Activated CD4-positive, alpha-beta T cell treated with anti-CD3 and anti-CD28 coated beads for 36 hours (primary cell): Measurements from ENCODE around the gene FILIP1L. TPM values are rescaled to one million over a fixed set of nuclear protein-coding genes. Genes with fewer than 3 reads are reported as not detected.

Experiments used
- ATAC-seq: fragments of 200-7000 bp; cut with Tn5 transposase; one replicate; pipeline ENCODE4 v1.10.0; 2021; ENCODE audit warnings: mild to moderate bottlenecking, moderate library complexity
- CTCF ChIA-PET: fragments of 350-600 bp; sonication (Branson Sonifier 250); formaldehyde crosslinking; loops from one replicate; lab custom pipeline; 2021; ENCODE audit warnings: antibody characterized with exemption; lab: Charles Lee
- POLR2A ChIA-PET: fragments of 350-600 bp; sonication (Branson Sonifier 250); formaldehyde crosslinking; loops from one replicate; lab custom pipeline; 2021; ENCODE audit warnings: antibody characterized with exemption, inconsistent platforms; lab: Charles Lee
- DNase-seq: peaks from one replicate; pipeline ENCODE4 v3.0.0-alpha.2; 2020
- H3K27ac Mint-ChIP-seq: one replicate; pipeline ENCODE4 v1.8.0; 2021; ENCODE audit warnings: mixed read lengths
- H3K27me3 Mint-ChIP-seq: one replicate; pipeline ENCODE4 v1.8.0; 2021; ENCODE audit warnings: mixed read lengths
- H3K36me3 Mint-ChIP-seq: one replicate; pipeline ENCODE4 v1.8.0; 2021; ENCODE audit warnings: low read depth, mixed read lengths
- H3K4me1 Mint-ChIP-seq: one replicate; pipeline ENCODE4 v1.8.0; 2021; ENCODE audit warnings: mixed read lengths
- H3K4me3 Mint-ChIP-seq: one replicate; pipeline ENCODE4 v1.8.0; 2021; ENCODE audit warnings: mild to moderate bottlenecking, moderate library complexity, mixed read lengths
- H3K9me3 Mint-ChIP-seq: one replicate; pipeline ENCODE4 v1.8.0; 2021; ENCODE audit warnings: low read depth, mixed read lengths
- intact Hi-C, 2 experiments: fragments of 100-400 bp; cut with DNase I in 1 of 2; cut with micrococcal nuclease in 1 of 2; formaldehyde crosslinking; loops; one replicate each; pipeline versions ENCODE4 v1.14.2 to v1.15.1; 2022 to 2024; cut with DNase I, micrococcal nuclease
- total RNA-seq, 2 experiments: library from RNA; stranded (reverse); gene quantifications; one replicate each; pipeline ENCODE4 v1.2.3, GENCODE V29; 2021

The FILIP1L gene
- total RNA-seq, 2 experiments from 2014 or later = 0.11 TPM; not detected in 1

- H3K36me3 Mint-ChIP-seq = peaks cover 44% of the 10 kb centered on the region
- CTCF ChIA-PET = interaction anchor here (1.4 to 2.2 kb wide), 2 partner anchors 14 kb away, joined by 3 to 5 read pairs; no protein-coding TSS in a partner anchor
Measured at GRCh38 chr3:100149713-100150415, 35.6 kb upstream of the FILIP1L start.

GRCh38 chr3:100149130-100149529 is 34.8 kb upstream of the FILIP1L start:
- peaks cover 6% of the 10 kb centered on the region for H3K4me1 Mint-ChIP-seq
- H3K9me3 Mint-ChIP-seq = no peaks in the 10 kb centered on the region
- CTCF ChIA-PET = interaction anchor here (0.6 to 1.4 kb wide), 2 partner anchors 13 to 44 kb away, joined by 3 read pairs; no protein-coding TSS in a partner anchor
- peaks cover 44% of the 10 kb centered on the region for H3K36me3 Mint-ChIP-seq
- no peak overlapping the region for H3K27ac Mint-ChIP-seq
- DNase-seq (no peak), ATAC-seq (no peak)
- intact Hi-C loops = no loop called here
- POLR2A ChIA-PET = no interaction called here
- no peaks in the 10 kb centered on the region for H3K27me3 Mint-ChIP-seq
- no peak overlapping the region for H3K4me3 Mint-ChIP-seq

More at GRCh38 chr3:100149713-100150415, 35.6 kb upstream of the FILIP1L start:
- POLR2A ChIA-PET = no interaction called here
- intact Hi-C loops = no loop called here
- Mint-ChIP-seq H3K27ac (no peak overlapping the region), H3K4me3 (no peak overlapping the region), H3K27me3 (no peaks in the 10 kb centered on the region), H3K4me1 (peaks cover 6% of the 10 kb centered on the region), H3K9me3 (peaks cover under 1% of the 10 kb centered on the region)
- ATAC-seq = no peak
- DNase-seq = no peak

GRCh38 chr3:100144255-100144866 is 30.1 kb upstream of the FILIP1L start:
- POLR2A ChIA-PET = no interaction called here
- no peaks in the 10 kb centered on the region for H3K4me1 Mint-ChIP-seq
- no peaks in the 10 kb centered on the region for H3K27me3 Mint-ChIP-seq
- H3K9me3 Mint-ChIP-seq = peaks cover 4% of the 10 kb centered on the region
- peaks cover 20% of the 10 kb centered on the region for H3K36me3 Mint-ChIP-seq
- H3K4me3 Mint-ChIP-seq = no peak overlapping the region
- no peak for ATAC-seq
- intact Hi-C loops = no loop called here
- CTCF ChIA-PET = interaction anchor here (1.3 kb wide), 1 partner anchor 76 kb away, joined by 3 read pairs; no protein-coding TSS in a partner anchor
- no peak overlapping the region for H3K27ac Mint-ChIP-seq
- no peak for DNase-seq

DNA sequence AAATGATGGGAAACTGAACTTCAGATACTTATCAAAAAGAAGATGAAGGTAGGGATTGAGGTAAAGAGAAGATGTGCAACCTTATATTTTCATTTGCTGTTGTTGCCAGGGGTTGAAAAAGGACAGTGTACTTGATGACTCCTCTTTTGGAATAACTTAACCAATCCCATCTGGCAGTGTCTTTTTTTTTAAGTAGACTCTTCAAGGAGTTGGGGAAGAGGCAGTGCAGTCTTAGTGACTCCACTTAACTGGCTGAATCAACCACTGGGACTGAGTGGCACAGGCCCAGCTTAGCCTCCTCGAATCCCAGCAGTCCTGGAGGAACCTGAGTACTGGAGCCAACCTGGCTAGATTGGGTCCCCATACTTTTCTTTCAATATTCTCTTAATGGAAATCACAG is 27.3 kb upstream of the FILIP1L start:
- no peaks in the 10 kb centered on the region for H3K27me3 Mint-ChIP-seq
- H3K27ac Mint-ChIP-seq = no peak overlapping the region
- no peak for ATAC-seq
- peaks cover 4% of the 10 kb centered on the region for H3K9me3 Mint-ChIP-seq
- intact Hi-C loops = no loop called here
- ChIA-PET CTCF (no interaction called here), POLR2A (no interaction called here)
- no peak overlapping the region for H3K4me3 Mint-ChIP-seq
- peaks cover 15% of the 10 kb centered on the region for H3K36me3 Mint-ChIP-seq
- H3K4me1 Mint-ChIP-seq = no peaks in the 10 kb centered on the region
- DNase-seq = no peak

- Mint-ChIP-seq H3K4me3 (no peak overlapping the region), H3K4me1 (no peaks in the 10 kb centered on the region), H3K9me3 (peaks cover 4% of the 10 kb centered on the region), H3K36me3 (peaks cover 18% of the 10 kb centered on the region), H3K27me3 (no peaks in the 10 kb centered on the region), H3K27ac (no peak overlapping the region)
- POLR2A ChIA-PET = no interaction called here
- DNase-seq (no peak), ATAC-seq (no peak)
- intact Hi-C loops = no loop called here
- CTCF ChIA-PET = interaction anchor here (1.6 kb wide), 1 partner anchor 14 kb away, joined by 3 read pairs; no protein-coding TSS in a partner anchor
Measured at GRCh38 chr3:100140976-100141375, 26.7 kb upstream of the FILIP1L start.

DNA sequence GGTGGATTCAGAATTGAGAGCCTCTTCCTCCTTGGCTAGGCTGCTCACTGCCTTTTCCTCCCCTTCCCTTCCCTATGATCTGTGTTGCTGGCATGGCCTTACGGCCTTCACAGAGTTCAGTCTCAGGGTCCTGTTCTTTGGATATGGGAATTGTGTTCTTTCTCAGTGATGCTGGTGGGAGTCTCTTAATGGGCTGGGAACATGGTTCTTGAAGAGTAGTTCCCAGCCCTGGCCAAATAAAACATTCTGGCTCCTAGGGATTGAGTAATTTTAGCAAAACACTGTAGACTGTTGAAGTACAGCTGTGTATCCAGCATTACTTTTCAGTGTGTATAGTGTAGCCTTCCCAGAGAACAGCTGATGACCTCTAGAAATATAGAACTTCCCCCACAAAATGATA is 22.6 kb upstream of the FILIP1L start:
- no peaks in the 10 kb centered on the region for H3K27me3 Mint-ChIP-seq
- CTCF ChIA-PET = no interaction called here
- ATAC-seq (no peak), DNase-seq (no peak)
- no peaks in the 10 kb centered on the region for H3K4me1 Mint-ChIP-seq
- intact Hi-C loops = no loop called here
- no peak overlapping the region for H3K4me3 Mint-ChIP-seq
- H3K9me3 Mint-ChIP-seq = no peaks in the 10 kb centered on the region
- POLR2A ChIA-PET = no interaction called here
- peaks cover 13% of the 10 kb centered on the region for H3K36me3 Mint-ChIP-seq
- H3K27ac Mint-ChIP-seq = no peak overlapping the region

- ChIA-PET CTCF (interaction anchor here (1.6 kb wide), 1 partner anchor 62 kb away, joined by 4 read pairs; no protein-coding TSS in a partner anchor), POLR2A (interaction anchor here (0.7 kb wide), 1 partner anchor 236 kb away, joined by 7 read pairs; no protein-coding TSS in a partner anchor)
- H3K9me3 Mint-ChIP-seq = no peaks in the 10 kb centered on the region
- H3K4me1 Mint-ChIP-seq = no peaks in the 10 kb centered on the region
- H3K4me3 Mint-ChIP-seq = no peak overlapping the region
- DNase-seq = no peak
- ATAC-seq = no peak
- H3K27me3 Mint-ChIP-seq = no peaks in the 10 kb centered on the region
- H3K27ac Mint-ChIP-seq = no peak overlapping the region
- intact Hi-C loops = no loop called here
- H3K36me3 Mint-ChIP-seq = peaks cover 4% of the 10 kb centered on the region
Measured at GRCh38 chr3:100131241-100131640, 16.9 kb upstream of the FILIP1L start.

DNA sequence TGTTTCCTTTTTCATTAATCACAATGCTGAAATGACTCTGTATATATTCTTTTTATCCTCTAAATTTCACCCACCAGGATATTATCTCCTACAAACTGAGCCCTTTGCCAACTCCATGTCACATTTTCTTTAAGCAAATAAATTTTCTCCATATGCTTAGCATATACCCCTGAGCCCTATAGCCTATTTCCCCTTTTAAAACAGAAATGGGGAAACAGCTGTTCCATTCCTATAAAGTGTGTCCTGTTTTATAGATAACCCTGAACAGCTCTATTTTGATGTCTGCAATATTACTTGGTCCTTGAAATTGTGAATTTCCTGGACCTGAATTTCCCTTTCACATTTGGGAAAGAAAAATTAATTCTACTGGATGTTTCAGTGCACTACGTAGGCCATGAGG is 15.6 kb upstream of the FILIP1L start:
- CTCF ChIA-PET = interaction anchor here (1.6 kb wide), 1 partner anchor 61 kb away, joined by 4 read pairs; no protein-coding TSS in a partner anchor
- intact Hi-C loops = no loop called here
- ATAC-seq = no peak
- no peaks in the 10 kb centered on the region for H3K9me3 Mint-ChIP-seq
- no peaks in the 10 kb centered on the region for H3K36me3 Mint-ChIP-seq
- DNase-seq = no peak
- H3K27me3 Mint-ChIP-seq = no peaks in the 10 kb centered on the region
- H3K4me1 Mint-ChIP-seq = no peaks in the 10 kb centered on the region
- no peak overlapping the region for H3K27ac Mint-ChIP-seq
- POLR2A ChIA-PET = no interaction called here
- no peak overlapping the region for H3K4me3 Mint-ChIP-seq

GRCh38 chr3:100128565-100128964 is 14.3 kb upstream of the FILIP1L start:
- H3K36me3 Mint-ChIP-seq = no peaks in the 10 kb centered on the region
- no peak overlapping the region for H3K27ac Mint-ChIP-seq
- no peaks in the 10 kb centered on the region for H3K4me1 Mint-ChIP-seq
- no peak overlapping the region for H3K4me3 Mint-ChIP-seq
- H3K9me3 Mint-ChIP-seq = no peaks in the 10 kb centered on the region
- ChIA-PET POLR2A (no interaction called here), CTCF (interaction anchor here (0.7 kb wide), 1 partner anchor 45 kb away, joined by 3 read pairs; no protein-coding TSS in a partner anchor)
- ATAC-seq (no peak), DNase-seq (no peak)
- intact Hi-C loops = no loop called here
- no peaks in the 10 kb centered on the region for H3K27me3 Mint-ChIP-seq

- no peak overlapping the region for H3K4me3 Mint-ChIP-seq
- no peak overlapping the region for H3K27ac Mint-ChIP-seq
- ChIA-PET CTCF (no interaction called here), POLR2A (no interaction called here)
- DNase-seq = no peak
- H3K9me3 Mint-ChIP-seq = no peaks in the 10 kb centered on the region
- no peaks in the 10 kb centered on the region for H3K4me1 Mint-ChIP-seq
- H3K36me3 Mint-ChIP-seq = no peaks in the 10 kb centered on the region
- H3K27me3 Mint-ChIP-seq = no peaks in the 10 kb centered on the region
- no peak for ATAC-seq
- intact Hi-C loops = no loop called here
Measured at GRCh38 chr3:100127792-100128191, 13.5 kb upstream of the FILIP1L start.

GRCh38 chr3:100125161-100125938 is 11.0 kb upstream of the FILIP1L start:
- Mint-ChIP-seq H3K36me3 (no peaks in the 10 kb centered on the region), H3K9me3 (no peaks in the 10 kb centered on the region), H3K4me1 (no peaks in the 10 kb centered on the region), H3K27me3 (no peaks in the 10 kb centered on the region), H3K4me3 (no peak overlapping the region), H3K27ac (no peak overlapping the region)
- ChIA-PET CTCF (no interaction called here), POLR2A (no interaction called here)
- no peak for ATAC-seq
- no peak for DNase-seq
- intact Hi-C loops = no loop called here
